GM10266 (cell line): Measurements from ENCODE around the gene BAK1.
"Not testable (repeated sequence)": the region's sequence is repeated elsewhere in the genome, so short reads cannot be mapped to it uniquely, and the experiment has no call there.

Source experiments
- DNase-seq: peaks from one replicate; pipeline ENCODE4 v3.0.0; 2012; ENCODE audit errors: extremely low spot score
- TF ChIP-seq, protein P1 (sequence below): IDR thresholded peaks from 2 replicates; pipeline ENCODE4 v1.5.1; 2012; ENCODE audit warnings: mild to moderate bottlenecking, low read depth; ENCODE audit not compliant: control insufficient read depth, insufficient read depth; ENCODE audit errors: missing control alignments

The BAK1 gene

DNA sequence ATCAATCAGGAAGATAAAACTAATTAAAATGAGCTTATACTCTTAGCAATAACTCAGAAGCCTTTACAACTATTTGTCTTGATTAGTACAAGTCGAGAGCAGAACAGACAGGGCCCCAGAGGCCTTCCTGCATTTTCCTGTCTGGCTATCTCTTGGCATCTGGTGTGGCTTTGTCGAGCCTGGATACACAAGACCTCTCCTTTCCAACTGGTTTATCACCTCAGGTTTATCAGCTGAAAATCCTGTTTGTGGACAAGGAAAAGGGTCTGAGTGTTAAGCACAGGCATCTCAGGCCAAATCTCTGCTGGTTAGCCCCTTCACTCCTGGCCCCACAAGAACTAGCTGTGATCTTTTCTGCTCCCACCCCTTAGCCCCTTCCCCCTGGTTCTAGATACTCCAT lies 32.6 kb downstream of the BAK1 start:
- DNase-seq, result no peak
- TF ChIP-seq, protein P1, sequence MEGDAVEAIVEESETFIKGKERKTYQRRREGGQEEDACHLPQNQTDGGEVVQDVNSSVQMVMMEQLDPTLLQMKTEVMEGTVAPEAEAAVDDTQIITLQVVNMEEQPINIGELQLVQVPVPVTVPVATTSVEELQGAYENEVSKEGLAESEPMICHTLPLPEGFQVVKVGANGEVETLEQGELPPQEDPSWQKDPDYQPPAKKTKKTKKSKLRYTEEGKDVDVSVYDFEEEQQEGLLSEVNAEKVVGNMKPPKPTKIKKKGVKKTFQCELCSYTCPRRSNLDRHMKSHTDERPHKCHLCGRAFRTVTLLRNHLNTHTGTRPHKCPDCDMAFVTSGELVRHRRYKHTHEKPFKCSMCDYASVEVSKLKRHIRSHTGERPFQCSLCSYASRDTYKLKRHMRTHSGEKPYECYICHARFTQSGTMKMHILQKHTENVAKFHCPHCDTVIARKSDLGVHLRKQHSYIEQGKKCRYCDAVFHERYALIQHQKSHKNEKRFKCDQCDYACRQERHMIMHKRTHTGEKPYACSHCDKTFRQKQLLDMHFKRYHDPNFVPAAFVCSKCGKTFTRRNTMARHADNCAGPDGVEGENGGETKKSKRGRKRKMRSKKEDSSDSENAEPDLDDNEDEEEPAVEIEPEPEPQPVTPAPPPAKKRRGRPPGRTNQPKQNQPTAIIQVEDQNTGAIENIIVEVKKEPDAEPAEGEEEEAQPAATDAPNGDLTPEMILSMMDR, result no peak

DNA sequence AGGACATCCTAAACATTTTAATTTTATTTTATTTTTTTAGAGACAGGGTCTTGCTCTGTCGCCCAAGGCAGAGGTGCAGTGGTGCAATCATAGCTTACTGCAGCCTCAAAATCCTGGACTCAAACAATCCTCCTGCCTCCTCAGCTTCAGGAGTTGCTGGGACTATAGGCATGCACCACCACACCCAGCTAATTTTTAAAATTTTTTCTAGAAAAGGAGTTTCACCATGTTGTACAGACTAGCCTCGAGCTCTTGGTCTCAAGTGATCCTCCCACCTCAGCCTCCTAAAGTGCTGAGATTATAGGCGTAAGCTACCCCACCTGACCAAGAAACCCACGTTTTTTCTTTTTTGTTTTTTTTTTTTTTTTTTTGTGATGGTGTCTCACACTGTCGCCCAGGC lies 33.3 kb downstream of the BAK1 start:
- TF ChIP-seq, protein P1, result no peak
- no peak for DNase-seq

DNA sequence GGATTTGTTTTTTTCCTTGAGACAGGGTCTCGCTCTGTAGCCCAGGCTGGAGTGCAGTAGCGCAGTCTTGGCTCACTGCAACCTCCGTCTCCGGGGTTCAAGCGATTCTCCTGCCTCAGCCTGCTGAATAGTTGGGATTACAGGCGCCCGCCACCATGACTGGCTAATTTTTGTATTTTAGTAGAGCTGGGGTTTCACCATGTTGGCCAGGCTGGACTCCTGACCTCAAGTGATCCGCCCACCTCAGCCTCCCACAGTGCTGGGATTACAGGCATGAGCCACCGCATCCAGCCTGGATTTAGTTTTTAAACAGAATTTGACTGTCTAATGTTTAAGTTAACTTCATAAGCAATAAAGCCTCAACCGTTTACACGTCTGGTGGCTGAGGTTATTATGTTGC lies 34.8 kb downstream of the BAK1 start:
- not testable (repeated sequence) for DNase-seq

DNA sequence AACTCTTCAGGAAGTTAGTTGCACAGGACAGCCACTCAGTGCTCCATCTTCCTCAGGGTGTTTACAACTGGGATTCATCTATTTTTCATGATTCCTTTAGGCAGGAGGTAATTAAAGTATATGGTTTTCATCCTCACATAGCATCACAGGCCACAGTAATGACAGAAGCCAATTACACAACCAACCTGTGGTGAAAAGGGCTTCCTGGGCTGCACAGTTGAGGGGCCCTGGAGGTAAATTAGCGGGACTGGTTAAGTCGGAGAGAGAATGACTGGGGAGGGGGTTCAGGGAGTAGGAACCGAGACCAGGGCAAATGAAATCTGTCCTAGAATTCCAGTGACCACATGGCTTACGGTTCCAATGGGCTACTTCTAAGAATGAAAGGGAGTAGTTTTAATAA lies 37.0 kb downstream of the BAK1 start:
- TF ChIP-seq, protein P1, result no peak
- no peak for DNase-seq

DNA sequence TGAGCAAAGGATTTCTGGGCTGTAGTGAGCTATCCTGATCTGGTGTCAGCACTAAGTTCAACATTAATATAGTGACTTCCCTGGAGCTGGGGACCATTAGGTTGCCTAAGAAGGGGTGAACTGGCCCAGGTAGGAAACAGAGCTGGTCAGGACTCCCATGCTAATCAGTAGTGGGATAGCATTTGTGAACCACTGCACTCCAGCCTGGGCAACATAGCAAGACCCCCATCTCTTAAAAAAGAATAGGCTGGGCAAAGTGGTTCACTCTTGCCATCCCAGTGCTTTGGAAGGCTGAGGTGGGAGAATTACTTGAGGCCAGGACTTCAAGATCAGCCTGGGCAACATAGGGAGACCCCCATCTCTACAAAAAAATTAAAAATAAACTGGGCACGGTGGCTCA lies 39.3 kb downstream of the BAK1 start:
- TF ChIP-seq, protein P1, result no peak
- DNase-seq, result no peak

DNA sequence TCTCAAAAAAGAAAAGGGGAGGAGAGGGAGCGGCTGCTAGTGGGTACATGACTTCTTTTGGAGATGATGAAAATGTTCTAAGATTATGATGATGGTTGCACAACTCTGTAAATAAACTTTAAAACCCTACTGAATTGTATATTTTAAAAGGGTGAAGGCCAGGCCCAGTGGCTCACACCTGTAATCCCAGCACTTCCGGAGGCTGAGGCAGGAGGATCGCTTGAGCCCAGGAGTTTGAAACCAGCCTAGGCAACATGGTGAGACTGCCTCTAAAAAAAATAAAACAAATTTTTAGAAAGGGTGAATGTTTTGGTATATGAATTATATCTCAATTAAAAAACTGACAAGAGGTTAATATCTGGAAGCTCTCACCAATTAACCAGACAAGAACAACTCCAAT lies 45.4 kb downstream of the BAK1 start:
- DNase-seq, result no peak
- TF ChIP-seq, protein P1, result no peak

DNA sequence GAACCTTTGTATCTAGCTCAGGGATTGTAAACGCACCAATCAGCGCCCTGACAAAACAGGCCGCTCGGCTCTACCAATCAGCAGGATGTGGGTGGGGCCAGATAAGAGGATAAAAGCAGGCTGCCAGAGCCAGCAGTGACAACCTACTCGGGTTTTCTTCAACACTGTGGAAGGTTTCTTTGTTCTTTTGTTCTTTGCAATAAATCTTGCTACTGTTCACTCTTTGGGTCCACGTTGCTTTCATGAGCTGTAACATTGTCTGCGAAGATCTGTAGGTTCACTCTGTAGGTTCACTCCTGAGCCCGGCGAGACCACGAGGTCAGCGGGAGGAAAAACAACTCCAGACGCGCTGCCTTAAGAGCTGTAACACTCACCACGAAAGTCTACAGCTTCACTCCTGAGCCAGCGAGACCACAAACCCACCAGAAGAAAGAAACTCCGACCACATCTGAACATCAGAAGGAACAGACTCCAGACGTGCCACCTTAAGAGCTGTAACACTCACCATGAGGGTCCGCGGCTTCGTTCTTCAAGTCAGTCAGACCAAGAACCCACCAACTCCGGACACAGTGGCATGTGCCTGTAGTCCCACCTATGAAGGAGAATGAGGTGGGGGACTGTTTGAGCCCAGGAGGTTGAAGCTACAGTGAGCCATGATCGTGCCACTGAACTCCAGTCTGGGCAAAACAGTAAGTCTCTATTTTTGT lies 46.8 kb downstream of the BAK1 start:
- not testable (repeated sequence) for DNase-seq

DNA sequence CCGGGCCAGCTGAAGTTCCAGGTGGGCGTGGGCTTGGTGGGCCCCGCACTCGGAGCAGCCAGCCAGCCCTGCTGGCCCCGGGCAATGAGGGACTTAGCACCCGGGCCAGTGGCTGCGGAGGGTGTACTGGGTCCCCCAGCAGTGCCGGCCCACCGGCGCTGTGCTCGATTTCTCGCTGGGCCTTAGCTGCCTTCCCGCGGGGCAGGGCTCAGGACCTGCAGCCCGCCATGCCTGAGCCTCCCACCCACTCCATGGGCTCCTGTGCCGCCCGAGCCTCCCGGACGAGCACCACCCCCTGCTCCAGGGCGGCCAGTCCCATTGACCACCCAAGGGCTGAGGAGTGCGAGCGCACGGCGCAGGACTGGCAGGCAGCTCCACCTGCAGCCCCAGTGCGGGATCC lies 47.6 kb downstream of the BAK1 start:
- DNase-seq, result not testable (repeated sequence)

DNA sequence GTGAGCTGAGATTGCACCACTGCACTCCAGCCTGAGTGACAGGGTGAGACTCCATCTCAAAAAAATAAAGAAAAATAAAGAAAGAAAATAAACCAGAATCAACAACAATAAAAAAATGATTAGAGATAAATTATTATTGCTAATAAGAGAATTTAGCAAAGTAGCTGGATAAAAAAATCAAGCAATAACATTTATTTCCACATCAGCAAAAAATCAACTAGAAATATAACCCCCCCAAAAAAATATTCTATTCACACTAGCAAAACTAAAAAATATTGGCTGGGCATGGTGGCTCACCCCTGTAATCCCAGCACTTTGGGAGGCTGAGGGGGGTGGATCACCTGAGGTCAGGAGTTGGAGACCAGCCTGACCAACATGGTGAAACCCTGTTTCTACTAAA lies 49.5 kb downstream of the BAK1 start:
- not testable (repeated sequence) for DNase-seq
